Lower leg skin (tissue), 3 donors: ENCODE data around the gene ZNF787.

ENCODE experiments used
- POLR2A ChIP-seq, 2 donors: fragments of 450-650 bp; IDR thresholded peaks; one replicate each; pipeline ENCODE4 v1.6.1; 2016 to 2017; ENCODE audit warnings: antibody characterized with exemption in 2 of 2, mild to moderate bottlenecking in 1 of 2, moderate library complexity in 1 of 2
- TF ChIP-seq, protein P1 (sequence below), 3 donors: fragments of 450-650 bp; IDR thresholded peaks; one replicate each; pipeline ENCODE4 v1.5.1; 2016; ENCODE audit warnings: antibody characterized with exemption in 3 of 3, mild to moderate bottlenecking in 3 of 3, moderate library complexity in 2 of 3

DNA sequence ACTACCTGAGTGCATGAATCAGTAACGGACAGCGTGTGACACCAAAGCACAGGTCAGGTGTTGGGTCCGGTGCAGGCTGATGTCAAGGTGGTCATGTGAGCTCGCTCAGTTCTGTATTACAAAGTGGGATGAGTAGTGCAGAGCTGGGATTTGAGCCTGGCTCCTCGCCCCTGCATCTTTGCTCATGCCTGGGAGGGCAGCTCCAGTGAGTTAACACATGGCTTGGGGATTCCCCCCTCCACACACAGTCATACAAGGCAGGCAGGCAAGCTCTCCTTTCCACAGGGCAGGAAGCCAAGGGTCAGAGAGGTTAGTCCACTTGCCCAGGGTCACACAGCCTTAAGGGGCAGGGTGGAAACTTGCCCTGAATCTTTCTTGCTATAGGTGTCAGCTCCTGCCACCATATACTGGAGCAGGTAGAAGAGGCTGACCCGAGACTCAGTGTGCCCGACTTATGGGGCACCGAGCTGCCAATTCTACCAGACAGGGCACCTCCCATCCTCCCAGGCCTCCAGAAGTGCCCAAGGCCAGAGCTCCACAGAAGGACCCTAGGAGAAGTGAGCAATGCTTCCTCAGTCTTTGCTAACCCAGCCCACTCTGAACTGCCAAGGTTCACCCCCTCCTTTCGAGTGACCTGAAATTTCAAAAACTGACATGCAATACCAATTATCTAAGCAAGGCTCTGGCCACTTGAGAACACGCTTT lies 35.4 kb downstream of the ZNF787 start:
- TF ChIP-seq, protein P1, sequence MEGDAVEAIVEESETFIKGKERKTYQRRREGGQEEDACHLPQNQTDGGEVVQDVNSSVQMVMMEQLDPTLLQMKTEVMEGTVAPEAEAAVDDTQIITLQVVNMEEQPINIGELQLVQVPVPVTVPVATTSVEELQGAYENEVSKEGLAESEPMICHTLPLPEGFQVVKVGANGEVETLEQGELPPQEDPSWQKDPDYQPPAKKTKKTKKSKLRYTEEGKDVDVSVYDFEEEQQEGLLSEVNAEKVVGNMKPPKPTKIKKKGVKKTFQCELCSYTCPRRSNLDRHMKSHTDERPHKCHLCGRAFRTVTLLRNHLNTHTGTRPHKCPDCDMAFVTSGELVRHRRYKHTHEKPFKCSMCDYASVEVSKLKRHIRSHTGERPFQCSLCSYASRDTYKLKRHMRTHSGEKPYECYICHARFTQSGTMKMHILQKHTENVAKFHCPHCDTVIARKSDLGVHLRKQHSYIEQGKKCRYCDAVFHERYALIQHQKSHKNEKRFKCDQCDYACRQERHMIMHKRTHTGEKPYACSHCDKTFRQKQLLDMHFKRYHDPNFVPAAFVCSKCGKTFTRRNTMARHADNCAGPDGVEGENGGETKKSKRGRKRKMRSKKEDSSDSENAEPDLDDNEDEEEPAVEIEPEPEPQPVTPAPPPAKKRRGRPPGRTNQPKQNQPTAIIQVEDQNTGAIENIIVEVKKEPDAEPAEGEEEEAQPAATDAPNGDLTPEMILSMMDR (IDR thresholded peaks at IDR 0.05) = no peak
- TF ChIP-seq POLR2A (IDR thresholded peaks at IDR 0.05) = no peak
